ENCODE results near the gene ITCH.
A peak's percentile ranks its signal among the peaks of the same experiment; 100 is the strongest.

The ITCH gene

GRCh38 chr20:34557936-34558319, 194.9 kb downstream of the ITCH start:
- no peak for DNase-seq (ENCODE audit: low read depth)

- peak; percentile 87 for DNase-seq (ENCODE audit: low read depth)
Measured at GRCh38 chr20:34558320-34559218, 195.5 kb downstream of the ITCH start, which contains the start of gene MAP1LC3A. MAP1LC3A (plus strand) TSS chr20:34558718; CDS start chr20:34558869, 151 bp downstream.

- DNase-seq (ENCODE audit: low read depth), result no peak
Measured at GRCh38 chr20:34559311-34560140, 196.5 kb downstream of the ITCH start.

GRCh38 chr20:34560141-34560523, 197.1 kb downstream of the ITCH start:
- DNase-seq (ENCODE audit: low read depth), result no peak

- DNase-seq (ENCODE audit: low read depth), result no peak
Measured at GRCh38 chr20:34560614-34561013, 197.5 kb downstream of the ITCH start.
